Parathyroid adenoma (tissue), 2 donors: Measurements from ENCODE around the gene TMEM151A.

Experiments used
- H2AFZ ChIP-seq: fragments of 300-600 bp; sonication (generic); one replicate; pipeline ENCODE4 v1.7.0; 2017; ENCODE audit warnings: antibody characterized with exemption, mild to moderate bottlenecking
- H3K27ac ChIP-seq: fragments of 300-600 bp; sonication (generic); one replicate; pipeline ENCODE4 v1.7.0; 2017
- H3K27me3 ChIP-seq: fragments of 300-600 bp; sonication (generic); one replicate; pipeline ENCODE4 v1.7.0; 2017; ENCODE audit warnings: low read length; ENCODE audit not compliant: control insufficient read depth, insufficient read depth
- H3K36me3 ChIP-seq: fragments of 300-600 bp; sonication (generic); one replicate; pipeline ENCODE4 v1.7.0; 2017; ENCODE audit warnings: low read length; ENCODE audit not compliant: control insufficient read depth, insufficient read depth
- H3K4me1 ChIP-seq: fragments of 300-600 bp; sonication (generic); one replicate; pipeline ENCODE4 v1.7.0; 2017; ENCODE audit warnings: control low read depth
- H3K4me2 ChIP-seq: fragments of 300-600 bp; sonication (generic); one replicate; pipeline ENCODE4 v1.7.0; 2017; ENCODE audit warnings: low read length
- H3K4me3 ChIP-seq: fragments of 300-600 bp; sonication (generic); one replicate; pipeline ENCODE4 v1.7.0; 2017; ENCODE audit warnings: low read depth, low read length
- H3K79me2 ChIP-seq: fragments of 300-600 bp; sonication (generic); one replicate; pipeline ENCODE4 v1.7.0; 2017; ENCODE audit warnings: control low read depth
- H3K9ac ChIP-seq: fragments of 300-600 bp; sonication (generic); one replicate; pipeline ENCODE4 v1.7.0; 2017; ENCODE audit warnings: mild to moderate bottlenecking
- H3K9me3 ChIP-seq: fragments of 300-600 bp; sonication (generic); one replicate; pipeline ENCODE4 v1.7.0; 2017; ENCODE audit warnings: low read length; ENCODE audit not compliant: control insufficient read depth
- TF ChIP-seq, protein P1 (sequence below): fragments of 300-600 bp; sonication (generic); IDR thresholded peaks from one replicate; pipeline ENCODE4 v1.7.0; 2017; ENCODE audit warnings: antibody characterized with exemption, mild to moderate bottlenecking
- donor health status: primary hyperparathyroidism.

TMEM151A gene

DNA sequence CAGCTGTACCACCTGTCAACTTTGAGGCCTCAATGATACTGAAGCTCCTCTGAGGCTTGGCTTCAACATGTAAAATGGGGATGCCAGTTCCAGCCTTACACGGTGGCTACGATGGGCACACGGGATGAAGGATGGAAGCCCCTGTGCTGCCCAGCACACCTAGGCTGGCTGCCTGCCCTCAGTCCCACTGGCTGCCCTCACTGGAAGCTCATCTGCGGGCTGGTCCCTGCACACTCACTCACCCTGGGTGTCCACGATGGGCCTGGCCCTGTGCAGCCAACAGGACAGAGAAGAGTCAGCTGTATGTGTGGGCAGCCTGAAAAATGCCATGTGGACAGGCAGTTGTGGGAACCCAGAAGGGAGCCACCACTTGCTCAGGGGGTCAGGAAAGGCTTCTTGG, 5.0 kb upstream of the TMEM151A start:
- no peak overlapping the region for H3K9ac ChIP-seq
- H3K36me3 ChIP-seq: no peaks in the 10 kb centered on the region
- H3K79me2 ChIP-seq: no peaks in the 10 kb centered on the region
- no peak overlapping the region for H3K4me3 ChIP-seq
- TF ChIP-seq, protein P1, sequence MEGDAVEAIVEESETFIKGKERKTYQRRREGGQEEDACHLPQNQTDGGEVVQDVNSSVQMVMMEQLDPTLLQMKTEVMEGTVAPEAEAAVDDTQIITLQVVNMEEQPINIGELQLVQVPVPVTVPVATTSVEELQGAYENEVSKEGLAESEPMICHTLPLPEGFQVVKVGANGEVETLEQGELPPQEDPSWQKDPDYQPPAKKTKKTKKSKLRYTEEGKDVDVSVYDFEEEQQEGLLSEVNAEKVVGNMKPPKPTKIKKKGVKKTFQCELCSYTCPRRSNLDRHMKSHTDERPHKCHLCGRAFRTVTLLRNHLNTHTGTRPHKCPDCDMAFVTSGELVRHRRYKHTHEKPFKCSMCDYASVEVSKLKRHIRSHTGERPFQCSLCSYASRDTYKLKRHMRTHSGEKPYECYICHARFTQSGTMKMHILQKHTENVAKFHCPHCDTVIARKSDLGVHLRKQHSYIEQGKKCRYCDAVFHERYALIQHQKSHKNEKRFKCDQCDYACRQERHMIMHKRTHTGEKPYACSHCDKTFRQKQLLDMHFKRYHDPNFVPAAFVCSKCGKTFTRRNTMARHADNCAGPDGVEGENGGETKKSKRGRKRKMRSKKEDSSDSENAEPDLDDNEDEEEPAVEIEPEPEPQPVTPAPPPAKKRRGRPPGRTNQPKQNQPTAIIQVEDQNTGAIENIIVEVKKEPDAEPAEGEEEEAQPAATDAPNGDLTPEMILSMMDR: no peak
- no peaks in the 10 kb centered on the region for H3K4me1 ChIP-seq
- H3K9me3 ChIP-seq: no peaks in the 10 kb centered on the region
- no peaks in the 10 kb centered on the region for H3K27me3 ChIP-seq
- no peak overlapping the region for H3K27ac ChIP-seq
- H3K4me2 ChIP-seq: no peak overlapping the region
- no peak overlapping the region for H2AFZ ChIP-seq

- TF ChIP-seq, protein P1: no peak
- Histone ChIP-seq H3K36me3 (no peaks in the 10 kb centered on the region), H3K9me3 (no peaks in the 10 kb centered on the region), H2AFZ (no peak overlapping the region), H3K79me2 (no peaks in the 10 kb centered on the region), H3K4me2 (no peak overlapping the region), H3K4me1 (no peaks in the 10 kb centered on the region), H3K9ac (no peak overlapping the region), H3K4me3 (no peak overlapping the region), H3K27ac (no peak overlapping the region), H3K27me3 (no peaks in the 10 kb centered on the region)
Observed at GRCh38 chr11:66287211-66287888, 4.3 kb upstream of the TMEM151A start.

DNA sequence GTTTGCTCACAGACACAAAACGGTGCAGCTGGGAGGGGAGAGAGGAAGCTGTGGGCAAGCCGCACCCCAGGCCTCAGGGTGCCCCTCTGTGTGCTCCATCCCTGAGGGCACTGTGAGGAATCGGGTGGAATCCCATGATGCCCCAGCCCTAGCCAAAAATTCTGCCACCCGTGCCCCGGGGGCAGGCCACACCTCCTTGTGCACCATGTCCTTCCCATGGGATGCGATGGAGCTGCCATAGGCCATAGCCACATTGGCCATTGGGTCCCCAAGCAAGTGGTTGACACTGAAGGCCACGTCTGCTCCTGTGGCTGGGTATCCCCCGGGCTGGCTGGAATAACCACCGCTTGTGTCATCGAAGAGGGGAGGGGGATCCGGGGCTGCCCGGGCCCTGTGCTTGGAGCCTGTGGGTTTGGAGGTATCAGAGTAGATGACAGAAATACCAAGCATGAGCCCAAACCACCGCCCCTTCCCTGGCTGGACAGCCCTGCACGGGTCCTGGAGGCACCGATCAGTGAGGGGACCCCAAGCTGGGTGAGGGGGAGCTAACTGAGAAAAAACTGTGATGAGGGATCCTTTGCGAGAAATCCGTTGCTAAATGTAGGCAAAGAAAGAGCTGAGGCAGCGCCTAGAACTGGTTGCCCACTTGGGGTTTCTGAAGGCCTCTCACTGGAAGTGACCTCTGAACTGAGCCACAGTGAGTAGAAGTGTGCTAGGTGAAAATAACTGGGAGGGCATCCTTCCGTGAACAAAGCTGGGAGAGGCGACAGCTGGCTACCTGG, 3.6 kb upstream of the TMEM151A start:
- peak overlapping the region; percentile 76 for H2AFZ ChIP-seq
- H3K4me3 ChIP-seq: peak overlapping the region; percentile 84
- TF ChIP-seq, protein P1: no peak
- no peaks in the 10 kb centered on the region for H3K4me1 ChIP-seq
- peak overlapping the region; percentile 91 for H3K27ac ChIP-seq
- no peaks in the 10 kb centered on the region for H3K27me3 ChIP-seq
- H3K9ac ChIP-seq: peak overlapping the region; percentile 28
- no peaks in the 10 kb centered on the region for H3K36me3 ChIP-seq
- no peaks in the 10 kb centered on the region for H3K9me3 ChIP-seq
- no peaks in the 10 kb centered on the region for H3K79me2 ChIP-seq
- peak overlapping the region; percentile 62 for H3K4me2 ChIP-seq

DNA sequence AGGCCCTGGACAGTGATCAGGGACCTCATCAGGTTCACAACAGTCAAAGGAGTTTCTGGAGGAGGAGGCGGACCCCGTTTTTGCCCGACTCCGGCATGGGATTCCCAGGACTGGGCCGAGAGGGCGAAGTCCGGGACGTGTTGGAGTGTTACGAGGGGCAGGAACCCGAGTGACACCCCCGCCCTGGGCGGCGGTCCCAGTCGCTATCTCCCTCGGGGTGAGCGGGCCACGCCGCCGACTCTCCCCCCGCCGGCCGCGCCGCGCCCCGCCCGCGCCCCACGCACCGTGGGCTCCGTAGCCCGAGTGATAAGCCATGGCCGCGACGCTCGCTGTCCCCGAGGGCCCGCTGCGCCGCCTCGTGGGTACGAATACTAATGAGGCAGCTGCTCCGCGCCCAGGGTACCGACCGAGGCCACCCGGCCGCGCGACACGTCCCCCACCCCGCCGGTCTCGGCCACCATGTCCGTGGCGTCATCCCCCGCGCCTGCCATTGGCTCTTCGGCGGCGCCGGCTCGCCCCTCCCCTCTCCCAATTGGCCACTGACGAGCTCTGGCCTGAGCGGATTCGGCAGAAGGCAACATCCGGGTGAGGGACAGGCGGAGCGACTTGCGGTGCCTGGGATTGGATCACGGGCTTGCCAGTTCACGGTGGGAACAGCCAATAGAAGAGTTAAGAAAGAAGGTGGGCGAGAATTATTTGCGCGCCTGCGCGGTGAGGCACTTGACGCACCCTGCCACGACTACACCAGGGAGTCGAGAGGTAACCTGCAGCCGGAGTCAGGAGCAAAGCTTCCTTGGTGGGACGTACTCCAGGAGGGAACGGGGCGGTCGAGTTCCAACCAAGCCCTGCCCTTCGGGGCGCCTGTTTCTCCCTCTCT, 2.8 kb upstream of the TMEM151A start, which contains the start of gene YIF1A:
Gene YIF1A, minus strand, starts transcription at position 473 of the 877 bp plus-strand sequence. Its CDS starts 158 bp downstream, at position 315.
- H2AFZ ChIP-seq: peak within 1 kb of the TSS; percentile 76
- no peaks in the 10 kb centered on the region for H3K79me2 ChIP-seq
- H3K27ac ChIP-seq: peak within 1 kb of the TSS; percentile 91
- no peaks in the 10 kb centered on the region for H3K36me3 ChIP-seq
- H3K4me2 ChIP-seq: peak within 1 kb of the TSS; percentile 87
- no peaks in the 10 kb centered on the region for H3K9me3 ChIP-seq
- H3K27me3 ChIP-seq: no peaks in the 10 kb centered on the region
- TF ChIP-seq, protein P1: peak; percentile 11
- H3K4me3 ChIP-seq: peak within 1 kb of the TSS; percentile 84
- no peaks in the 10 kb centered on the region for H3K4me1 ChIP-seq
- peak within 1 kb of the TSS; percentile 28 for H3K9ac ChIP-seq
